HepG2 (cell line): ENCODE measurements around the gene C3orf18. TPM values are rescaled to one million over a fixed set of nuclear protein-coding genes. Genes with fewer than 3 reads are reported as not detected.
A peak's percentile ranks its signal among the peaks of the same experiment; 100 is the strongest.

Experiments used
- ETV6 ChIP-seq: sonication (generic); formaldehyde crosslinking; conservative IDR thresholded peaks from 2 replicates; pipeline ENCODE4 v1.4.0; 2020; ENCODE audit warnings: missing genetic modification reagents
- GATAD2A ChIP-seq: IDR thresholded peaks from 2 replicates; pipeline ENCODE4 v1.6.1; 2016
- ISL2 ChIP-seq: sonication (generic); formaldehyde crosslinking; IDR thresholded peaks from 2 replicates; pipeline ENCODE4 v1.5.0; 2020; ENCODE audit warnings: missing genetic modification reagents
- KDM3A ChIP-seq: IDR thresholded peaks from 2 replicates; pipeline ENCODE4 v1.6.1; 2018; ENCODE audit warnings: low read depth, missing compliant biosample characterization
- KDM5B ChIP-seq: sonication (generic); formaldehyde crosslinking; IDR thresholded peaks from 2 replicates; pipeline ENCODE4 v1.4.0; 2020; ENCODE audit warnings: missing genetic modification reagents, mild to moderate bottlenecking, borderline replicate concordance
- KMT2A ChIP-seq: sonication (generic); formaldehyde crosslinking; IDR thresholded peaks from 2 replicates; pipeline ENCODE4 v1.4.0; 2020; ENCODE audit warnings: missing genetic modification reagents
- MEIS1 ChIP-seq: sonication (generic); formaldehyde crosslinking; IDR thresholded peaks from 2 replicates; pipeline ENCODE4 v1.9.0; 2021; ENCODE audit warnings: mild to moderate bottlenecking, missing genetic modification reagents, moderate library complexity, borderline replicate concordance
- MTF2 ChIP-seq: sonication (generic); formaldehyde crosslinking; IDR thresholded peaks from 2 replicates; pipeline ENCODE4 v1.5.0; 2020; ENCODE audit warnings: missing genetic modification reagents, borderline replicate concordance
- PHF5A ChIP-seq: IDR thresholded peaks from one replicate; pipeline ENCODE4 v1.6.1; 2018; ENCODE audit warnings: low read depth, missing genetic modification reagents; ENCODE audit not compliant: unreplicated experiment
- SOX13 ChIP-seq, 3 experiments: fragments of 450-650 bp in 1 of 3; sonication (generic) in 1 of 3; formaldehyde crosslinking in 1 of 3; IDR thresholded peaks in 2 of 3; conservative IDR thresholded peaks in 1 of 3; 2 replicates each; pipeline versions ENCODE4 v1.5.0 to v1.6.1; 2016 to 2020; ENCODE audit warnings: antibody characterized with exemption in 1 of 3, mild to moderate bottlenecking in 1 of 3, missing compliant biosample characterization in 1 of 3, missing genetic modification reagents in 1 of 3, moderate library complexity in 1 of 3
- STAT6 ChIP-seq: sonication (generic); formaldehyde crosslinking; IDR thresholded peaks from 2 replicates; pipeline ENCODE4 v1.4.0; 2020; ENCODE audit warnings: missing genetic modification reagents, mild to moderate bottlenecking, borderline replicate concordance
- SYNCRIP ChIP-seq: fragments of 200-400 bp; formaldehyde crosslinking; IDR thresholded peaks from 2 replicates; pipeline ENCODE4 v1.6.1; 2018; ENCODE audit warnings: mild to moderate bottlenecking, low read depth, low read length; ENCODE audit not compliant: insufficient read depth
- TEAD3 ChIP-seq: optimal IDR thresholded peaks from 2 replicates; pipeline ENCODE3; 2016; ENCODE audit warnings: borderline replicate concordance
- THAP11 ChIP-seq: IDR thresholded peaks from 2 replicates; pipeline ENCODE4 v1.6.1; 2016; ENCODE audit warnings: missing biosample characterization, missing genetic modification reagents
- THAP8 ChIP-seq: sonication (generic); formaldehyde crosslinking; IDR thresholded peaks from 2 replicates; pipeline ENCODE4 v1.5.1; 2020; ENCODE audit warnings: missing genetic modification reagents, mild to moderate bottlenecking, borderline replicate concordance
- YY1 ChIP-seq: IDR thresholded peaks from 2 replicates; pipeline ENCODE4 v1.6.1; 2011; ENCODE audit warnings: low read length, low read depth, moderate library complexity, mild to moderate bottlenecking; ENCODE audit not compliant: insufficient read depth, insufficient replicate concordance
- ZFP36L2 ChIP-seq: sonication (generic); formaldehyde crosslinking; IDR thresholded peaks from 2 replicates; pipeline ENCODE4 v1.4.0; 2020; ENCODE audit warnings: missing genetic modification reagents
- ZNF263 ChIP-seq: sonication (generic); formaldehyde crosslinking; IDR thresholded peaks from 2 replicates; pipeline ENCODE4 v1.4.0; 2020; ENCODE audit warnings: missing genetic modification reagents
- ZNF501 ChIP-seq: sonication (generic); formaldehyde crosslinking; IDR thresholded peaks from 2 replicates; pipeline ENCODE4 v1.5.1; 2020; ENCODE audit warnings: mild to moderate bottlenecking, moderate library complexity, missing genetic modification reagents
- ZNF574 ChIP-seq: sonication (generic); formaldehyde crosslinking; IDR thresholded peaks from 2 replicates; pipeline ENCODE4 v1.4.0; 2020; ENCODE audit warnings: missing genetic modification reagents
- ZNF605 ChIP-seq: sonication (generic); formaldehyde crosslinking; IDR thresholded peaks from 2 replicates; pipeline ENCODE4 v1.8.0; 2022; ENCODE audit warnings: mild to moderate bottlenecking, missing genetic modification reagents
- ZNF782 ChIP-seq: sonication (generic); formaldehyde crosslinking; IDR thresholded peaks from 2 replicates; pipeline ENCODE4 v1.4.0; 2020; ENCODE audit warnings: missing genetic modification reagents, mild to moderate bottlenecking, borderline replicate concordance
- ZNF883 ChIP-seq: sonication (generic); formaldehyde crosslinking; IDR thresholded peaks from 2 replicates; pipeline ENCODE4 v1.5.1; 2020; ENCODE audit warnings: mild to moderate bottlenecking, missing genetic modification reagents; ENCODE audit errors: not compliant biosample characterization
- polyA plus RNA-seq, 8 experiments: library from polyadenylated mRNA; depleted of rRNA in 3 of 8; stranded (reverse) in 7 of 8; unstranded in 1 of 8; fragments of >200 nt; fragmentation: Illumina TruSeq in 4 of 8; extraction: Trizol in 4 of 8; gene quantifications; 2 replicates each; pipeline versions ENCODE4 v1.2.1 to v1.2.3, GENCODE V29; 2011 to 2016; ENCODE audit warnings: low read depth in 4 of 8, missing spikeins in 1 of 8, mixed read lengths in 1 of 8; ENCODE audit not compliant: insufficient read depth in 1 of 8
- total RNA-seq, 5 experiments: library from RNA; depleted of rRNA; stranded (reverse); fragments of >200 nt; fragmentation: Illumina TruSeq; extraction: Trizol; gene quantifications; 2 replicates each; pipeline ENCODE4 v1.2.3, GENCODE V29; 2016; ENCODE audit warnings: low read depth in 1 of 5

Gene C3orf18
- total and polyA plus RNA-seq, 2 of the 13 experiments (the other 11 are each of a cell fraction or from before 2014, with no cell fraction given) = 1.6 to 4.8 TPM

GRCh38 chr3:50616003-50616769 is 48.6 kb upstream of the C3orf18 start (continued):
- no peak for TF ChIP-seq PHF5A (CRISPR knock-in tag)
- no peak for TF ChIP-seq ETV6
- TF ChIP-seq GATAD2A (CRISPR knock-in tag) = 0 out of 2 replicates have a peak, but pooled peaks have one; percentile 25
- no peak for TF ChIP-seq ISL2 (CRISPR knock-in tag)
- 0 out of 2 replicates have a peak, but pooled peaks have one; percentile 44 for TF ChIP-seq ZNF501 (CRISPR knock-in tag)
- TF ChIP-seq THAP11 (CRISPR knock-in tag) = 0 out of 2 replicates have a peak, but pooled peaks have one; percentile 38
- TF ChIP-seq THAP8 (CRISPR knock-in tag) = no peak
- TF ChIP-seq YY1 = peak; percentile 34
- no peak for TF ChIP-seq STAT6 (CRISPR knock-in tag)
- TF ChIP-seq SYNCRIP = no peak
- 0 out of 2 replicates have a peak, but pooled peaks have one; percentile 29 for TF ChIP-seq MTF2 (CRISPR knock-in tag)
- 0 out of 2 replicates have a peak, but pooled peaks have one; percentile 21 for TF ChIP-seq KDM3A
- peak; percentile 66 for TF ChIP-seq KDM5B (CRISPR knock-in tag)
- TF ChIP-seq ZFP36L2 (CRISPR knock-in tag) = no peak
- TF ChIP-seq SOX13 (IDR thresholded peaks at IDR 0.05) = no peak
- no peak for TF ChIP-seq SOX13 (CRISPR knock-in tag; conservative IDR thresholded peaks at IDR 0.05 in 1 of 2, IDR thresholded peaks at IDR 0.05 in 1 of 2)
- peak; percentile 57 for TF ChIP-seq ZNF605
- TF ChIP-seq MEIS1 (CRISPR knock-in tag) = 0 out of 2 replicates have a peak, but pooled peaks have one; percentile 25
- TF ChIP-seq TEAD3 = peak; percentile 16
- 0 out of 2 replicates have a peak, but pooled peaks have one; percentile 29 for TF ChIP-seq ZNF263 (CRISPR knock-in tag)
- TF ChIP-seq ZNF574 (CRISPR knock-in tag) = peak; percentile 42; the same call in 1 of the 2 replicates
- no peak for TF ChIP-seq ZNF782 (CRISPR knock-in tag)
- 0 out of 2 replicates have a peak, but pooled peaks have one; percentile 32 for TF ChIP-seq KMT2A (CRISPR knock-in tag)
- peak; percentile 30 for TF ChIP-seq ZNF883 (CRISPR knock-in tag)
